Caco-2 (cell line): ENCODE measurements around the gene FBXO33. TPM values are rescaled to one million over a fixed set of nuclear protein-coding genes. Genes with fewer than 3 reads are reported as not detected.

ENCODE experiments used
- BruUV-seq: library from RNA; stranded (reverse); fragments of 400-500 nt; replicated peaks from 2 replicates; lab custom pipeline; 2021; lab: Mats Ljungman, UMichigan
- CTCF ChIA-PET: fragments of 300-600 bp; sonication (Branson Sonifier 250); formaldehyde crosslinking; loops from one replicate; lab custom pipeline; 2022; ENCODE audit warnings: antibody characterized with exemption; lab: Charles Lee
- POLR2A ChIA-PET: fragments of 300-600 bp; sonication (Branson Sonifier 250); formaldehyde crosslinking; loops from one replicate; lab custom pipeline; 2022; ENCODE audit warnings: antibody characterized with exemption; lab: Charles Lee
- DNase-seq, 2 experiments: peaks; one replicate each; pipeline versions ENCODE4 v3.0.0 to v3.0.0-alpha.2; 2020 to 2022
- H3K27me3 ChIP-seq: replicated peaks from 2 replicates; pipeline ENCODE4 v1.6.0; 2011; ENCODE audit warnings: low read length; ENCODE audit not compliant: control insufficient read depth, insufficient read depth
- H3K36me3 ChIP-seq: 2 replicates; pipeline ENCODE4 v1.5.1; 2011; ENCODE audit warnings: low read length; ENCODE audit not compliant: control insufficient read depth, insufficient read depth
- H3K4me1 ChIP-seq: fragments of 250-450 bp; sonication (Bioruptor Pico); 2 replicates; pipeline ENCODE4 v1.5.1; 2020; ENCODE audit warnings: mild to moderate bottlenecking
- H3K4me3 ChIP-seq: 2 replicates; pipeline ENCODE4 v1.5.1; 2011; ENCODE audit warnings: low read depth, mild to moderate bottlenecking, control low read depth, low read length
- H3K9me3 ChIP-seq: fragments of 250-450 bp; sonication (Bioruptor Pico); 2 replicates; pipeline ENCODE4 v1.5.1; 2020; ENCODE audit warnings: mild to moderate bottlenecking, moderate library complexity
- H3K27ac Mint-ChIP-seq: one replicate; pipeline ENCODE4 v1.8.0; 2022; ENCODE audit warnings: mixed read lengths; ENCODE audit not compliant: unreplicated experiment
- H3K27me3 Mint-ChIP-seq: one replicate; pipeline ENCODE4 v1.8.0; 2022; ENCODE audit warnings: mixed read lengths; ENCODE audit not compliant: insufficient read depth, unreplicated experiment
- H3K36me3 Mint-ChIP-seq: one replicate; pipeline ENCODE4 v1.8.0; 2022; ENCODE audit warnings: mild to moderate bottlenecking, mixed read lengths; ENCODE audit not compliant: insufficient read depth, unreplicated experiment
- H3K4me1 Mint-ChIP-seq: one replicate; pipeline ENCODE4 v1.8.0; 2022; ENCODE audit warnings: low read depth, mixed read lengths; ENCODE audit not compliant: unreplicated experiment
- H3K4me3 Mint-ChIP-seq: one replicate; pipeline ENCODE4 v1.8.0; 2022; ENCODE audit warnings: mild to moderate bottlenecking, moderate library complexity, mixed read lengths; ENCODE audit not compliant: unreplicated experiment
- H3K9me3 Mint-ChIP-seq: one replicate; pipeline ENCODE4 v1.8.0; 2022; ENCODE audit warnings: mixed read lengths; ENCODE audit not compliant: unreplicated experiment
- CTCF ChIP-seq, 2 experiments: fragments of 200-600 bp in 1 of 2; IDR thresholded peaks; 1 replicate in 1 of 2; 2 replicates in 1 of 2; pipeline versions ENCODE4 v1.5.1 to v1.8.0; 2011 to 2022; ENCODE audit warnings: antibody characterized with exemption in 1 of 2, control low read depth in 1 of 2, inconsistent platforms in 1 of 2, low read depth in 1 of 2, low read length in 1 of 2, mild to moderate bottlenecking in 1 of 2, moderate library complexity in 1 of 2; ENCODE audit not compliant: insufficient read depth in 1 of 2, severe bottlenecking in 1 of 2, unreplicated experiment in 1 of 2
- intact Hi-C: fragments of 100-400 bp; cut with micrococcal nuclease; formaldehyde crosslinking; loops from one replicate; pipeline ENCODE4 v1.10.0; 2022; ENCODE audit not compliant: unreplicated experiment
- total RNA-seq: library from RNA; stranded (reverse); gene quantifications from 2 replicates; pipeline ENCODE4 v1.2.3, GENCODE V29; 2022

The FBXO33 gene
- total RNA-seq, 1 experiment from 2014 or later: 6.0 TPM

DNA sequence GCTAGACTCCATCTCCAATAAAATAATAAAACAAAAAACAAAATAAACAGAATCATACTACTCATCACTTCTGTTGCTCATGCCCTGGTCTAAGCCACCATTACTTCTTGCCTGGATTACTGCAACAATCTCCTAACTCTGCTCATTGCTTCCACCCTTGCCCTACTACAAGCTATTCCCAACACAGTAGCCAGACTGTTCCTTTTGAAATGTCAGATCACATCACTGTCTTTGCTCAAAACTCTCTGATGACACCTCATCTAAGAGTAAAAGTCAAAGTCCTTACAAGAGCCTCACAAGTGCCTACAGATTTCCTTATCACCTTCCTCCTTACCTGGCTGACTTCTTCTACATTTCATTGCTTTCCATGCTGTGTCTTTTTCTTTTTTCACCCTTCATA, 10.0 kb downstream of the FBXO33 start:
- BruUV-seq: no TSS peak
- Mint-ChIP-seq H3K9me3 (no peaks in the 10 kb centered on the region), H3K36me3 (no peaks in the 10 kb centered on the region)

GRCh38 chr14:39419272-39419671, 13.0 kb downstream of the FBXO33 start:
- peak in 1 of 2 experiments; percentile 22 for TF ChIP-seq CTCF (IDR thresholded peaks at IDR 0.05; ENCODE audit: insufficient read depth in 1 of 2, low read depth in 1 of 2, low read length in 1 of 2, severe bottlenecking in 1 of 2, unreplicated experiment in 1 of 2)
- BruUV-seq: no TSS peak
- Mint-ChIP-seq H3K4me1 (no peaks in the 10 kb centered on the region), H3K4me3 (no peak overlapping the region), H3K27me3 (no peaks in the 10 kb centered on the region), H3K36me3 (no peaks in the 10 kb centered on the region), H3K27ac (no peak overlapping the region), H3K9me3 (peaks cover 15% of the 10 kb centered on the region)
- H3K27me3 ChIP-seq: no peaks in the 10 kb centered on the region
- ChIA-PET POLR2A (no interaction called here), CTCF (no interaction called here)
- no peaks in the 10 kb centered on the region for H3K9me3 ChIP-seq
- H3K36me3 ChIP-seq: no peaks in the 10 kb centered on the region
- DNase-seq: no peak
- H3K4me1 ChIP-seq: no peaks in the 10 kb centered on the region
- intact Hi-C loops: no loop called here
- H3K4me3 ChIP-seq: no peak overlapping the region

More for the DNA sequence above, 10.0 kb downstream of the FBXO33 start:
- no peaks in the 10 kb centered on the region for H3K9me3 ChIP-seq
- intact Hi-C loops: no loop called here
- DNase-seq: no peak
- no peaks in the 10 kb centered on the region for H3K27me3 ChIP-seq
- no peaks in the 10 kb centered on the region for H3K4me1 ChIP-seq
- no peak overlapping the region for H3K4me3 ChIP-seq
- Mint-ChIP-seq H3K4me1 (peaks cover 10% of the 10 kb centered on the region), H3K27ac (no peak overlapping the region), H3K4me3 (no peak overlapping the region), H3K27me3 (no peaks in the 10 kb centered on the region)
- CTCF ChIA-PET: no interaction called here
- POLR2A ChIA-PET: no interaction called here
- no peaks in the 10 kb centered on the region for H3K36me3 ChIP-seq
- TF ChIP-seq CTCF (IDR thresholded peaks at IDR 0.05; ENCODE audit: insufficient read depth in 1 of 2, low read depth in 1 of 2, low read length in 1 of 2, severe bottlenecking in 1 of 2, unreplicated experiment in 1 of 2): no peak

- intact Hi-C loops: loop anchor here (1.0 kb wide), 1 partner anchor 310 kb away; no protein-coding TSS in a partner anchor
- Histone ChIP-seq H3K4me3 (no peak overlapping the region), H3K4me1 (no peaks in the 10 kb centered on the region), H3K9me3 (peaks cover 4% of the 10 kb centered on the region; the same call in 1 of the 2 replicates), H3K36me3 (no peaks in the 10 kb centered on the region), H3K27me3 (no peaks in the 10 kb centered on the region)
- H3K27me3 Mint-ChIP-seq: no peaks in the 10 kb centered on the region
- POLR2A ChIA-PET: no interaction called here
- H3K4me3 Mint-ChIP-seq: no peak overlapping the region
- peaks cover 24% of the 10 kb centered on the region for H3K9me3 Mint-ChIP-seq
- no peak overlapping the region for H3K27ac Mint-ChIP-seq
- peak in 1 of 2 experiments; percentile 46 for DNase-seq
- CTCF ChIA-PET: no interaction called here
- no TSS peak for BruUV-seq
- TF ChIP-seq CTCF (IDR thresholded peaks at IDR 0.05; ENCODE audit: insufficient read depth in 1 of 2, low read depth in 1 of 2, low read length in 1 of 2, severe bottlenecking in 1 of 2, unreplicated experiment in 1 of 2): peak in 1 of 2 experiments; percentile 27
- no peaks in the 10 kb centered on the region for H3K36me3 Mint-ChIP-seq
- H3K4me1 Mint-ChIP-seq: no peaks in the 10 kb centered on the region
These were observed 15.2 kb downstream of the FBXO33 start for GRCh38 chr14:39417014-39417413.
